K562 (cell line): ENCODE results near the gene ANP32B. TPM values are rescaled to one million over a fixed set of nuclear protein-coding genes. Genes with fewer than 3 reads are reported as not detected.

Experiments
- CBFB ChIP-seq: sonication (generic); formaldehyde crosslinking; IDR thresholded peaks from 2 replicates; pipeline ENCODE4 v1.4.0; 2020; ENCODE audit warnings: mild to moderate bottlenecking, missing genetic modification reagents
- FOXK2 ChIP-seq, 2 experiments: fragments of 450-650 bp; IDR thresholded peaks in 1 of 2; conservative IDR thresholded peaks in 1 of 2; 2 replicates each; pipeline ENCODE4 v1.6.1; 2016; ENCODE audit warnings: low read depth in 2 of 2, mild to moderate bottlenecking in 1 of 2
- HDAC1 ChIP-seq, 2 experiments: fragments of 450-650 bp; IDR thresholded peaks; 2 replicates each; pipeline ENCODE4 v1.6.1; 2016 to 2017; ENCODE audit warnings: inconsistent platforms in 1 of 2, mild to moderate bottlenecking in 1 of 2, moderate library complexity in 1 of 2
- KLF6 ChIP-seq: fragments of 250-450 bp; sonication (Bioruptor Pico); IDR thresholded peaks from 2 replicates; pipeline ENCODE4 v1.4.0; 2020; ENCODE audit warnings: mild to moderate bottlenecking, moderate library complexity, borderline replicate concordance
- POLR2B ChIP-seq: fragments of 450-650 bp; IDR thresholded peaks from 2 replicates; pipeline ENCODE4 v1.6.1; 2018; ENCODE audit warnings: low read depth; ENCODE audit not compliant: partially characterized antibody
- RBM14 ChIP-seq: fragments of 200-400 bp; formaldehyde crosslinking; IDR thresholded peaks from 2 replicates; pipeline ENCODE4 v1.6.1; 2018; ENCODE audit warnings: low read depth, mild to moderate bottlenecking, low read length, moderate library complexity, borderline replicate concordance; ENCODE audit not compliant: insufficient read depth
- RBM25 ChIP-seq: fragments of 200-400 bp; formaldehyde crosslinking; IDR thresholded peaks from 2 replicates; pipeline ENCODE4 v1.6.1; 2018; ENCODE audit warnings: low read length, low read depth, moderate library complexity; ENCODE audit not compliant: severe bottlenecking
- SP1 ChIP-seq: sonication (generic); formaldehyde crosslinking; IDR thresholded peaks from 2 replicates; pipeline ENCODE4 v1.8.1; 2022; ENCODE audit warnings: mild to moderate bottlenecking, missing genetic modification reagents
- SRF ChIP-seq, 2 experiments: fragments of 250-450, 450-650 bp in 1 of 2; sonication (Bioruptor Pico) in 1 of 2; sonication (generic) in 1 of 2; formaldehyde crosslinking; IDR thresholded peaks; 2 replicates each; pipeline versions ENCODE4 v1.5.0 to v1.5.1; 2020 to 2022; ENCODE audit warnings: mild to moderate bottlenecking in 1 of 2, missing genetic modification reagents in 1 of 2
- TOE1 ChIP-seq, 2 experiments: fragments of 450-650 bp in 1 of 2; sonication (generic) in 1 of 2; formaldehyde crosslinking in 1 of 2; IDR thresholded peaks; 2 replicates each; pipeline versions ENCODE4 v1.7.1 to v1.8.0; 2016 to 2022; ENCODE audit warnings: borderline replicate concordance in 2 of 2, mild to moderate bottlenecking in 2 of 2, antibody characterized with exemption in 1 of 2, inconsistent platforms in 1 of 2, low read depth in 1 of 2, missing genetic modification reagents in 1 of 2, moderate library complexity in 1 of 2
- ZNF263 ChIP-seq: sonication (generic); formaldehyde crosslinking; IDR thresholded peaks from 2 replicates; pipeline ENCODE4 v1.8.0; 2022; ENCODE audit warnings: mild to moderate bottlenecking, missing genetic modification reagents, borderline replicate concordance
- polyA plus RNA-seq, 8 experiments: library from polyadenylated mRNA; depleted of rRNA in 4 of 8; stranded (reverse) in 5 of 8; unstranded in 3 of 8; fragments of >200 nt; fragmentation: Nextera tagmentation in 2 of 8; fragmentation: Illumina TruSeq in 1 of 8; extraction: Ambion mirVana in 2 of 8; extraction: Trizol in 1 of 8; gene quantifications; 2 replicates each; pipeline versions ENCODE4 v1.2.1 to v1.2.3, GENCODE V29; 2011 to 2014; ENCODE audit warnings: inconsistent platforms in 1 of 8, missing spikeins in 1 of 8
- total RNA-seq, 7 experiments: library from RNA; depleted of rRNA in 6 of 7; stranded (reverse); fragments of >200 nt in 6 of 7; fragmentation: Illumina TruSeq in 2 of 7; extraction: Trizol in 2 of 7; gene quantifications; 2 replicates each; pipeline versions ENCODE4 v1.2.1 to v1.2.3, GENCODE V29; 2011 to 2021; ENCODE audit warnings: low replicate concordance in 1 of 7
- TF ChIP-seq, protein P1 (sequence below), 2 experiments: fragments of 450-650 bp; conservative IDR thresholded peaks; 2 replicates each; pipeline ENCODE4 v1.6.1; 2017; ENCODE audit warnings: mild to moderate bottlenecking in 2 of 2, moderate library complexity in 2 of 2
- TF ChIP-seq, protein P2 (sequence below): fragments of 450-650 bp; formaldehyde crosslinking; IDR thresholded peaks from 2 replicates; pipeline ENCODE4 v1.4.0; 2022; ENCODE audit warnings: missing genetic modification characterization
- TF ChIP-seq, protein P3 (sequence below): IDR thresholded peaks from 2 replicates; pipeline ENCODE4 v1.6.1; 2016; ENCODE audit warnings: missing genetic modification characterization, missing compliant biosample characterization
- TF ChIP-seq, protein P4 (sequence below): conservative IDR thresholded peaks from 2 replicates; pipeline ENCODE4 v1.6.1; 2011; ENCODE audit warnings: low read depth, mild to moderate bottlenecking, low read length; ENCODE audit not compliant: control insufficient read depth
- TF ChIP-seq, protein P5 (sequence below): fragments of 250-450 bp; sonication (Bioruptor Pico); IDR thresholded peaks from 2 replicates; pipeline ENCODE4 v1.5.0; 2022; ENCODE audit warnings: mild to moderate bottlenecking

Gene ANP32B
- total and polyA plus RNA-seq, 9 of the 15 experiments (the other 6 are each of a cell fraction or from before 2014, with no cell fraction given) = 68.9 to 815 (median 141) TPM

DNA sequence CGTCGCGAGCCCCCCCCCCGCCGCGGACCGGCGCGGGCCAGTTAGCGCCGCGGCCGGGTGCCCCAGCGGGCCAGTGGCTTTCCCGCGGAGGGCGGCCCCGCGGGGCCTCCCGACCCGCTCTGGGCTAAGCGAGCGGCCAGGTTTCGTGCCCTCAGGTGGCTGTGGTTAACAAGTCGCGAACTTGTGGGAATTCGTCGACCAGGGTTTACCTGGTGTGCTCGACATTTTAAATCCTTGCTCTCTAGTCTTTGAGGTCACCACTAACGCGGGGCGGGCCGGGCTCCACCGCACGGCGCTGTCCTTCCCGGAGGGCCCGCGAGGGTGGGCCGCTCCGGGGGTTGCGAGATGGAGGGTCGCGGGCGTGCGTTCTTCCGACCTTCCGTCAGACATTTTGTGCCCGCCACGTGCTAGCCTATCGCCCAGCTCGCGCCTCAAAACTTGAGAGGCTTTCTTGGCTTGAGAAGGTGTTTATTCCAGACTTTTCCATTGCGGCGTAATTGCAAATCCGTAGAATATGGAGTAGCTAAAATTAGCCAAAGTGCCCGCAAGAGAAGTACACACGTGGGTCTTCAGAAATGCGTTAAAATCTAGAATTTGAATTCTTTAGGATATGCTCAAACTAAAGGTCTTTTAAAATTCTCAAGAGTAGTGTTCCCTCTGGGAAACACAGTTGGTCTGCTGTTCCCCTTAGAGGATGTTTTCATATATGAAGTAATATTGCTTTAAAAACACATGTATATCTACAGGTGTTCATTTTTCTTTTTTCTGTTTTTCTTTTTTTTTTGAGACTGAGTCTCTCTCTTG lies 2.1 kb downstream of the ANP32B start (continued):
- TF ChIP-seq SP1 (CRISPR knock-in tag) (no peak), ZNF263 (CRISPR knock-in tag) (no peak), TOE1 (IDR thresholded peaks at IDR 0.05; ENCODE audit: borderline replicate concordance) (no peak), TOE1 (CRISPR knock-in tag; IDR thresholded peaks at IDR 0.05; ENCODE audit: borderline replicate concordance, low read depth) (no peak), CBFB (CRISPR knock-in tag) (no peak), FOXK2 (conservative IDR thresholded peaks at IDR 0.05 in 1 of 2, IDR thresholded peaks at IDR 0.05 in 1 of 2; ENCODE audit: low read depth in 2 of 2) (no peak), RBM25 (no peak), HDAC1 (IDR thresholded peaks at IDR 0.05) (peak in 1 of 2 experiments; percentile 24; a peak in 1 of 4 replicates), SRF (CRISPR knock-in tag; IDR thresholded peaks at IDR 0.05) (no peak), KLF6 (peak; percentile 78; the same call in 1 of the 2 replicates), POLR2B (peak; percentile 7), RBM14 (no peak)
- TF ChIP-seq, protein P1, sequence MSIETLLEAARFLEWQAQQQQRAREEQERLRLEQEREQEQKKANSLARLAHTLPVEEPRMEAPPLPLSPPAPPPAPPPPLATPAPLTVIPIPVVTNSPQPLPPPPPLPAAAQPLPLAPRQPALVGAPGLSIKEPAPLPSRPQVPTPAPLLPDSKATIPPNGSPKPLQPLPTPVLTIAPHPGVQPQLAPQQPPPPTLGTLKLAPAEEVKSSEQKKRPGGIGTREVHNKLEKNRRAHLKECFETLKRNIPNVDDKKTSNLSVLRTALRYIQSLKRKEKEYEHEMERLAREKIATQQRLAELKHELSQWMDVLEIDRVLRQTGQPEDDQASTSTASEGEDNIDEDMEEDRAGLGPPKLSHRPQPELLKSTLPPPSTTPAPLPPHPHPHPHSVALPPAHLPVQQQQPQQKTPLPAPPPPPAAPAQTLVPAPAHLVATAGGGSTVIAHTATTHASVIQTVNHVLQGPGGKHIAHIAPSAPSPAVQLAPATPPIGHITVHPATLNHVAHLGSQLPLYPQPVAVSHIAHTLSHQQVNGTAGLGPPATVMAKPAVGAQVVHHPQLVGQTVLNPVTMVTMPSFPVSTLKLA (conservative IDR thresholded peaks at IDR 0.05) = peak; percentile 79 to 85
- TF ChIP-seq, protein P2, sequence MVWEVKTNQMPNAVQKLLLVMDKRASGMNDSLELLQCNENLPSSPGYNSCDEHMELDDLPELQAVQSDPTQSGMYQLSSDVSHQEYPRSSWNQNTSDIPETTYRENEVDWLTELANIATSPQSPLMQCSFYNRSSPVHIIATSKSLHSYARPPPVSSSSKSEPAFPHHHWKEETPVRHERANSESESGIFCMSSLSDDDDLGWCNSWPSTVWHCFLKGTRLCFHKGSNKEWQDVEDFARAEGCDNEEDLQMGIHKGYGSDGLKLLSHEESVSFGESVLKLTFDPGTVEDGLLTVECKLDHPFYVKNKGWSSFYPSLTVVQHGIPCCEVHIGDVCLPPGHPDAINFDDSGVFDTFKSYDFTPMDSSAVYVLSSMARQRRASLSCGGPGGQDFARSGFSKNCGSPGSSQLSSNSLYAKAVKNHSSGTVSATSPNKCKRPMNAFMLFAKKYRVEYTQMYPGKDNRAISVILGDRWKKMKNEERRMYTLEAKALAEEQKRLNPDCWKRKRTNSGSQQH (CRISPR knock-in tag) = 0 out of 2 replicates have a peak, but pooled peaks have one; percentile 51
- TF ChIP-seq, protein P3, sequence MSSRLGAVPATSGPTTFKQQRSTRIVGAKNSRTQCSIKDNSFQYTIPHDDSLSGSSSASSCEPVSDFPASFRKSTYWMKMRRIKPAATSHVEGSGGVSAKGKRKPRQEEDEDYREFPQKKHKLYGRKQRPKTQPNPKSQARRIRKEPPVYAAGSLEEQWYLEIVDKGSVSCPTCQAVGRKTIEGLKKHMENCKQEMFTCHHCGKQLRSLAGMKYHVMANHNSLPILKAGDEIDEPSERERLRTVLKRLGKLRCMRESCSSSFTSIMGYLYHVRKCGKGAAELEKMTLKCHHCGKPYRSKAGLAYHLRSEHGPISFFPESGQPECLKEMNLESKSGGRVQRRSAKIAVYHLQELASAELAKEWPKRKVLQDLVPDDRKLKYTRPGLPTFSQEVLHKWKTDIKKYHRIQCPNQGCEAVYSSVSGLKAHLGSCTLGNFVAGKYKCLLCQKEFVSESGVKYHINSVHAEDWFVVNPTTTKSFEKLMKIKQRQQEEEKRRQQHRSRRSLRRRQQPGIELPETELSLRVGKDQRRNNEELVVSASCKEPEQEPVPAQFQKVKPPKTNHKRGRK (tag) = no peak
- TF ChIP-seq, protein P4, sequence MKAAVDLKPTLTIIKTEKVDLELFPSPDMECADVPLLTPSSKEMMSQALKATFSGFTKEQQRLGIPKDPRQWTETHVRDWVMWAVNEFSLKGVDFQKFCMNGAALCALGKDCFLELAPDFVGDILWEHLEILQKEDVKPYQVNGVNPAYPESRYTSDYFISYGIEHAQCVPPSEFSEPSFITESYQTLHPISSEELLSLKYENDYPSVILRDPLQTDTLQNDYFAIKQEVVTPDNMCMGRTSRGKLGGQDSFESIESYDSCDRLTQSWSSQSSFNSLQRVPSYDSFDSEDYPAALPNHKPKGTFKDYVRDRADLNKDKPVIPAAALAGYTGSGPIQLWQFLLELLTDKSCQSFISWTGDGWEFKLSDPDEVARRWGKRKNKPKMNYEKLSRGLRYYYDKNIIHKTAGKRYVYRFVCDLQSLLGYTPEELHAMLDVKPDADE = no peak
- TF ChIP-seq, protein P5, sequence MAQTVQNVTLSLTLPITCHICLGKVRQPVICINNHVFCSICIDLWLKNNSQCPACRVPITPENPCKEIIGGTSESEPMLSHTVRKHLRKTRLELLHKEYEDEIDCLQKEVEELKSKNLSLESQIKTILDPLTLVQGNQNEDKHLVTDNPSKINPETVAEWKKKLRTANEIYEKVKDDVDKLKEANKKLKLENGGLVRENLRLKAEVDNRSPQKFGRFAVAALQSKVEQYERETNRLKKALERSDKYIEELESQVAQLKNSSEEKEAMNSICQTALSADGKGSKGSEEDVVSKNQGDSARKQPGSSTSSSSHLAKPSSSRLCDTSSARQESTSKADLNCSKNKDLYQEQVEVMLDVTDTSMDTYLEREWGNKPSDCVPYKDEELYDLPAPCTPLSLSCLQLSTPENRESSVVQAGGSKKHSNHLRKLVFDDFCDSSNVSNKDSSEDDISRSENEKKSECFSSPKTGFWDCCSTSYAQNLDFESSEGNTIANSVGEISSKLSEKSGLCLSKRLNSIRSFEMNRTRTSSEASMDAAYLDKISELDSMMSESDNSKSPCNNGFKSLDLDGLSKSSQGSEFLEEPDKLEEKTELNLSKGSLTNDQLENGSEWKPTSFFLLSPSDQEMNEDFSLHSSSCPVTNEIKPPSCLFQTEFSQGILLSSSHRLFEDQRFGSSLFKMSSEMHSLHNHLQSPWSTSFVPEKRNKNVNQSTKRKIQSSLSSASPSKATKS = no peak
